ENCODE data around the gene ZNF221. TPM values are rescaled to one million over a fixed set of nuclear protein-coding genes. Genes with fewer than 3 reads are reported as not detected.

ZNF221 gene
- total and polyA plus RNA-seq, 10 of the 15 experiments (the other 5 are each of a cell fraction or from before 2014, with no cell fraction given), result 0.15 to 1.7 (median 0.45) TPM; not detected in 1

DNA sequence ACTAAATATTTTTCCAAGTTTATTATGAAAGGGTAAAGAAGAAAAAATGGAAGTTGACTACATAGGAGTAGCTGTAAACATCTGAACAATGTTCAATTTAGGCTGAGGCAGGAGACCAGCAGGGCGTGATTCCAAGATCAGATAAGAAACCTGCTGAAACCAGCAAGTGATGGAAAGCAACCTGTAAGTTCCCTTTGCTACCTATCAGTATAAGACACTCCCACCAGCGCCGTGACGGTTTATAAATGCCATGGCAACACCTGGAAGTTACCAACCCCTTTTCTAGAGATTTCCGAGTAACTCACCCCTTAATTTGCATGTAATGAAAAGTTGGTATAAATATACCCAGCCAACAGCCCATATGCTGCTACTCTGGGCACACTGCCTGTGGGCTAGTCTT is 14.8 kb upstream of the ZNF221 start:
- ChIA-PET CTCF (interaction anchor here (1.0 to 2.3 kb wide), 5 partner anchors 15 to 137 kb away, joined by 3 to 14 read pairs (median 7); partner anchors contain the start of gene ZNF221), SMC1A (ENCODE audit: uncharacterized antibody, unreplicated experiment) (interaction anchor here (0.6 to 1.6 kb wide), 6 partner anchors 12 to 268 kb away, joined by 3 to 12 read pairs (median 4); partner anchors contain the start of genes ZNF155 and ZNF221), RAD21 (ENCODE audit: unreplicated experiment) (interaction anchor here (1.2 to 1.5 kb wide), 2 partner anchors 159 to 276 kb away, joined by 3 read pairs; partner anchors contain the start of gene ZNF227), POLR2A (interaction anchor here (1.2 to 2.9 kb wide), 2 partner anchors 15 to 67 kb away, joined by 4 to 16 read pairs; partner anchors contain the start of gene ZNF221)
- Histone ChIP-seq H3K4me2 (ENCODE audit: control insufficient read depth, insufficient read depth) (no peak overlapping the region), H4K20me1 (ENCODE audit: control insufficient read depth, insufficient read depth) (no peaks in the 10 kb centered on the region), H3K4me1 (ENCODE audit: control insufficient read depth, insufficient read depth, low read length) (no peaks in the 10 kb centered on the region), H3K36me3 (ENCODE audit: control insufficient read depth in 2 of 2, insufficient read depth in 2 of 2, low read length in 1 of 2) (peaks cover 0 to 4% of the 10 kb centered on the region in 2 experiments; a peak in 1 of 4 replicates), H3K27me3 (replicated peaks in 1 of 2; ENCODE audit: control insufficient read depth in 2 of 2, insufficient read depth in 2 of 2, low read length in 1 of 2) (no peaks in the 10 kb centered on the region), H3K4me3 (no peak overlapping the region), H2AFZ (ENCODE audit: control insufficient read depth, low read depth, low read length) (no peak overlapping the region), H3K27ac (ENCODE audit: control insufficient read depth, insufficient read depth) (no peak overlapping the region), H3K79me2 (ENCODE audit: control insufficient read depth, insufficient read depth, low read length) (peaks cover 9% of the 10 kb centered on the region), H3K9me3 (replicated peaks; ENCODE audit: control insufficient read depth, insufficient read depth, low read length) (peaks cover 4% of the 10 kb centered on the region; the same call in 1 of the 3 replicates), H3K9ac (ENCODE audit: control insufficient read depth, insufficient read depth, low read length) (no peak overlapping the region)
- WGBS (ENCODE audit: insufficient coverage, insufficient replicate concordance, low lambda C conversion rate, missing lambda C conversion rate), result 51% methylated on average over 5 of the region's 5 CpGs
- DNase-seq (ENCODE audit: low read depth, low spot score) (no peak), FAIRE-seq (no peak), ATAC-seq (no peak)
- BruUV-seq (replicated peaks), result no TSS peak
- in situ Hi-C loops (cut with MboI), result no loop called here
- intact Hi-C loops (cut with micrococcal nuclease; ENCODE audit: unreplicated experiment), result loop anchor here (1.0 to 10.0 kb wide), 2 partner anchors 15 to 159 kb away; partner anchors contain the start of genes ZNF221 and ZNF224
- TF ChIP-seq CBFB (IDR thresholded peaks at IDR 0.05; ENCODE audit: low read depth), result no peak
- no peak for TF ChIP-seq SMAD5 (IDR thresholded peaks at IDR 0.05; ENCODE audit: low read depth)
- TF ChIP-seq FOS (IDR thresholded peaks at IDR 0.05; ENCODE audit: borderline replicate concordance, extremely low read depth, insufficient read length), result no peak
- no peak for TF ChIP-seq JUND (IDR thresholded peaks at IDR 0.05; ENCODE audit: low read depth, low read length)
- TF ChIP-seq, protein P1, sequence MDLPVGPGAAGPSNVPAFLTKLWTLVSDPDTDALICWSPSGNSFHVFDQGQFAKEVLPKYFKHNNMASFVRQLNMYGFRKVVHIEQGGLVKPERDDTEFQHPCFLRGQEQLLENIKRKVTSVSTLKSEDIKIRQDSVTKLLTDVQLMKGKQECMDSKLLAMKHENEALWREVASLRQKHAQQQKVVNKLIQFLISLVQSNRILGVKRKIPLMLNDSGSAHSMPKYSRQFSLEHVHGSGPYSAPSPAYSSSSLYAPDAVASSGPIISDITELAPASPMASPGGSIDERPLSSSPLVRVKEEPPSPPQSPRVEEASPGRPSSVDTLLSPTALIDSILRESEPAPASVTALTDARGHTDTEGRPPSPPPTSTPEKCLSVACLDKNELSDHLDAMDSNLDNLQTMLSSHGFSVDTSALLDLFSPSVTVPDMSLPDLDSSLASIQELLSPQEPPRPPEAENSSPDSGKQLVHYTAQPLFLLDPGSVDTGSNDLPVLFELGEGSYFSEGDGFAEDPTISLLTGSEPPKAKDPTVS (IDR thresholded peaks at IDR 0.05; ENCODE audit: low read depth, low read length), result no peak
- no peak for TF ChIP-seq POU2F2 (IDR thresholded peaks at IDR 0.05; ENCODE audit: borderline replicate concordance, low read depth, low read length)
- no peak for TF ChIP-seq ZNF24 (IDR thresholded peaks at IDR 0.05)
- TF ChIP-seq DPF2 (IDR thresholded peaks at IDR 0.05), result no peak
- no peak for TF ChIP-seq JUNB (IDR thresholded peaks at IDR 0.05)
- TF ChIP-seq, protein P2, sequence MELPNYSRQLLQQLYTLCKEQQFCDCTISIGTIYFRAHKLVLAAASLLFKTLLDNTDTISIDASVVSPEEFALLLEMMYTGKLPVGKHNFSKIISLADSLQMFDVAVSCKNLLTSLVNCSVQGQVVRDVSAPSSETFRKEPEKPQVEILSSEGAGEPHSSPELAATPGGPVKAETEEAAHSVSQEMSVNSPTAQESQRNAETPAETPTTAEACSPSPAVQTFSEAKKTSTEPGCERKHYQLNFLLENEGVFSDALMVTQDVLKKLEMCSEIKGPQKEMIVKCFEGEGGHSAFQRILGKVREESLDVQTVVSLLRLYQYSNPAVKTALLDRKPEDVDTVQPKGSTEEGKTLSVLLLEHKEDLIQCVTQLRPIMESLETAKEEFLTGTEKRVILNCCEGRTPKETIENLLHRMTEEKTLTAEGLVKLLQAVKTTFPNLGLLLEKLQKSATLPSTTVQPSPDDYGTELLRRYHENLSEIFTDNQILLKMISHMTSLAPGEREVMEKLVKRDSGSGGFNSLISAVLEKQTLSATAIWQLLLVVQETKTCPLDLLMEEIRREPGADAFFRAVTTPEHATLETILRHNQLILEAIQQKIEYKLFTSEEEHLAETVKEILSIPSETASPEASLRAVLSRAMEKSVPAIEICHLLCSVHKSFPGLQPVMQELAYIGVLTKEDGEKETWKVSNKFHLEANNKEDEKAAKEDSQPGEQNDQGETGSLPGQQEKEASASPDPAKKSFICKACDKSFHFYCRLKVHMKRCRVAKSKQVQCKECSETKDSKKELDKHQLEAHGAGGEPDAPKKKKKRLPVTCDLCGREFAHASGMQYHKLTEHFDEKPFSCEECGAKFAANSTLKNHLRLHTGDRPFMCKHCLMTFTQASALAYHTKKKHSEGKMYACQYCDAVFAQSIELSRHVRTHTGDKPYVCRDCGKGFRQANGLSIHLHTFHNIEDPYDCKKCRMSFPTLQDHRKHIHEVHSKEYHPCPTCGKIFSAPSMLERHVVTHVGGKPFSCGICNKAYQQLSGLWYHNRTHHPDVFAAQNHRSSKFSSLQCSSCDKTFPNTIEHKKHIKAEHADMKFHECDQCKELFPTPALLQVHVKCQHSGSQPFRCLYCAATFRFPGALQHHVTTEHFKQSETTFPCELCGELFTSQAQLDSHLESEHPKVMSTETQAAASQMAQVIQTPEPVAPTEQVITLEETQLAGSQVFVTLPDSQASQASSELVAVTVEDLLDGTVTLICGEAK (IDR thresholded peaks at IDR 0.05; ENCODE audit: borderline replicate concordance), result no peak
- no peak for TF ChIP-seq PRDM15 (CRISPR knock-in tag; IDR thresholded peaks at IDR 0.05)
- TF ChIP-seq IRF3 (IDR thresholded peaks at IDR 0.05), result no peak
- TF ChIP-seq SIX5 (IDR thresholded peaks at IDR 0.05; ENCODE audit: low read depth, low read length, severe bottlenecking), result no peak
- no peak for TF ChIP-seq ZNF274 (IDR thresholded peaks at IDR 0.05; ENCODE audit: insufficient read depth, insufficient read length)

All from GM12878 (cell line).